Gastrocnemius medialis (tissue), 4 donors: ENCODE data around the gene L3HYPDH. TPM values are rescaled to one million over a fixed set of nuclear protein-coding genes. Genes with fewer than 3 reads are reported as not detected.

Experiments used
- ATAC-seq, 2 donors: fragments of 150-250 bp; one replicate each; pipeline ENCODE4 v1.9.1; 2016
- DNase-seq, 2 donors: peaks; one replicate each; pipeline ENCODE4 v3.0.0-alpha.2; 2019
- H3K27ac ChIP-seq, 4 donors: fragments of 200-600 bp; sonication (generic); 1 replicate in 1 of 4; 2 replicates in 3 of 4; pipeline ENCODE4 v1.5.1; 2016 to 2018; ENCODE audit warnings: mild to moderate bottlenecking in 2 of 4, moderate library complexity in 1 of 4
- H3K27me3 ChIP-seq, 3 donors: fragments of 200-600 bp; sonication (generic) in 2 of 3; 1 replicate in 1 of 3; 2 replicates in 2 of 3; pipeline versions ENCODE4 v1.5.1 to v1.6.0; 2016 to 2019; ENCODE audit warnings: mild to moderate bottlenecking in 1 of 3, moderate library complexity in 1 of 3
- H3K36me3 ChIP-seq, 2 donors: fragments of 200-600 bp; sonication (generic) in 1 of 2; one replicate each; pipeline ENCODE4 v1.5.1; 2017 to 2018
- H3K4me1 ChIP-seq, 2 donors: fragments of 200-600 bp; sonication (generic) in 1 of 2; one replicate each; pipeline ENCODE4 v1.5.1; 2016 to 2017; ENCODE audit warnings: mild to moderate bottlenecking in 2 of 2
- H3K4me3 ChIP-seq, 4 donors: fragments of 200-600 bp; sonication (generic) in 3 of 4; 1 replicate in 1 of 4; 2 replicates in 3 of 4; pipeline ENCODE4 v1.5.1; 2016 to 2019; ENCODE audit warnings: mild to moderate bottlenecking in 2 of 4
- H3K9me3 ChIP-seq, 3 donors: fragments of 200-600 bp; sonication (generic) in 2 of 3; 1 replicate in 1 of 3; 2 replicates in 2 of 3; pipeline ENCODE4 v1.5.1; 2016 to 2019
- CTCF ChIP-seq, 5 experiments: fragments of 450-650 bp in 3 of 5; fragments of 200-600 bp in 2 of 5; sonication (generic) in 2 of 5; IDR thresholded peaks in 4 of 5; conservative IDR thresholded peaks in 1 of 5; 1 replicate in 4 of 5; 2 replicates in 1 of 5; pipeline ENCODE4 v1.5.1; 2016 to 2019; ENCODE audit warnings: antibody characterized with exemption in 5 of 5, mild to moderate bottlenecking in 3 of 5, moderate library complexity in 3 of 5
- POLR2A ChIP-seq, 2 donors: fragments of 450-650 bp; IDR thresholded peaks; one replicate each; pipeline ENCODE4 v1.6.1; 2017; ENCODE audit warnings: antibody characterized with exemption in 2 of 2, mild to moderate bottlenecking in 2 of 2, moderate library complexity in 2 of 2
- in situ Hi-C, 4 donors: fragments of 200-750 bp; cut with MboI; loops; one replicate each; pipeline versions ENCODE4 v1.15.0 to v1.8.0; 2017; ENCODE audit warnings: low sequenced_read_pairs in 4 of 4
- intact Hi-C: fragments of 100-400 bp; cut with DNase I; formaldehyde crosslinking; loops from one replicate; pipeline ENCODE4 v1.15.1; 2023; ENCODE audit warnings: low total_unique reads
- total RNA-seq, 4 donors: library from RNA; depleted of rRNA; stranded (reverse); fragments of >200 nt; gene quantifications; one replicate each; pipeline versions ENCODE4 v1.1.0 to v1.2.3, GENCODE V29; 2016

Gene L3HYPDH
- total RNA-seq, 4 donors from 2014 or later: 13.0 to 34.6 (median 22.5) TPM

- TF ChIP-seq CTCF (IDR thresholded peaks at IDR 0.05 in 4 of 5, conservative IDR thresholded peaks at IDR 0.05 in 1 of 5) (no peak), POLR2A (IDR thresholded peaks at IDR 0.05) (no peak)
- no peaks in the 10 kb centered on the region for H3K9me3 ChIP-seq
- no peaks in the 10 kb centered on the region for H3K27me3 ChIP-seq
- H3K36me3 ChIP-seq: peaks cover 0 to 11% of the 10 kb centered on the region in 2 donors
- peaks cover 33 to 37% of the 10 kb centered on the region in 2 donors for H3K4me1 ChIP-seq
- intact Hi-C loops (loop anchor here (2.0 to 5.0 kb wide), 2 partner anchors 18 to 700 kb away; partner anchors contain the start of gene GPR135), in situ Hi-C loops (no loop called here)
- DNase-seq (no peak), ATAC-seq (no peak)
- H3K27ac ChIP-seq: peak overlapping the region; percentile 89 to 95 (median 94)
- peak overlapping the region; percentile 90 to 95 (median 92) for H3K4me3 ChIP-seq
Observed at GRCh38 chr14:59482541-59483331, 1.5 kb downstream of the L3HYPDH start.

- TF ChIP-seq CTCF (IDR thresholded peaks at IDR 0.05 in 4 of 5, conservative IDR thresholded peaks at IDR 0.05 in 1 of 5) (no peak), POLR2A (IDR thresholded peaks at IDR 0.05) (no peak)
- in situ Hi-C loops: no loop called here
- DNase-seq (no peak), ATAC-seq (no peak)
- Histone ChIP-seq H3K9me3 (no peaks in the 10 kb centered on the region), H3K36me3 (peaks cover 0 to 10% of the 10 kb centered on the region in 2 donors), H3K4me1 (peaks cover 33 to 37% of the 10 kb centered on the region in 2 donors), H3K27ac (peak overlapping the region; percentile 89 to 95 (median 94)), H3K27me3 (no peaks in the 10 kb centered on the region), H3K4me3 (peak overlapping the region in 3 of 4 donors; percentile 90 to 95 (median 93))
- intact Hi-C loops: loop anchor here (2.0 to 5.0 kb wide), 2 partner anchors 17 to 700 kb away; partner anchors contain the start of gene GPR135
Observed at GRCh38 chr14:59481871-59482540, 2.2 kb downstream of the L3HYPDH start.

- Histone ChIP-seq H3K36me3 (peaks cover 0 to 13% of the 10 kb centered on the region in 2 donors), H3K4me1 (peaks cover 32 to 37% of the 10 kb centered on the region in 2 donors), H3K4me3 (no peak overlapping the region), H3K9me3 (no peaks in the 10 kb centered on the region), H3K27ac (peak overlapping the region in 3 of 4 donors; percentile 2 to 95 (median 89)), H3K27me3 (no peaks in the 10 kb centered on the region)
- in situ Hi-C loops: no loop called here
- ATAC-seq (no peak), DNase-seq (no peak)
- intact Hi-C loops: loop anchor here (5.0 kb wide), 1 partner anchor 701 kb away; no protein-coding TSS in a partner anchor
- TF ChIP-seq POLR2A (IDR thresholded peaks at IDR 0.05) (no peak), CTCF (IDR thresholded peaks at IDR 0.05 in 4 of 5, conservative IDR thresholded peaks at IDR 0.05 in 1 of 5) (no peak)
Observed at GRCh38 chr14:59481407-59481806, 2.8 kb downstream of the L3HYPDH start.

GRCh38 chr14:59480166-59480565 is 4.0 kb downstream of the L3HYPDH start:
- TF ChIP-seq POLR2A (IDR thresholded peaks at IDR 0.05): no peak
- Histone ChIP-seq H3K36me3 (peaks cover 2 to 25% of the 10 kb centered on the region in 2 donors), H3K27ac (no peak overlapping the region), H3K9me3 (no peaks in the 10 kb centered on the region), H3K4me1 (peaks cover 19 to 24% of the 10 kb centered on the region in 2 donors), H3K27me3 (no peaks in the 10 kb centered on the region), H3K4me3 (no peak overlapping the region)
- intact Hi-C loops: loop anchor here (5.0 kb wide), 1 partner anchor 702 kb away; no protein-coding TSS in a partner anchor
- in situ Hi-C loops: no loop called here
- DNase-seq (no peak), ATAC-seq (no peak)

GRCh38 chr14:59478540-59478939 is 5.7 kb downstream of the L3HYPDH start:
- intact Hi-C loops (no loop called here), in situ Hi-C loops (no loop called here)
- DNase-seq: no peak
- ATAC-seq: no peak
- H3K4me3 ChIP-seq: no peak overlapping the region
- peaks cover 16 to 20% of the 10 kb centered on the region in 2 donors for H3K4me1 ChIP-seq
- H3K27ac ChIP-seq: no peak overlapping the region
- TF ChIP-seq POLR2A (IDR thresholded peaks at IDR 0.05): no peak
- TF ChIP-seq CTCF (IDR thresholded peaks at IDR 0.05 in 4 of 5, conservative IDR thresholded peaks at IDR 0.05 in 1 of 5): no peak
- H3K9me3 ChIP-seq: no peaks in the 10 kb centered on the region
- no peaks in the 10 kb centered on the region for H3K27me3 ChIP-seq
- H3K36me3 ChIP-seq: peaks cover 2 to 41% of the 10 kb centered on the region in 2 donors
